Breast epithelium (tissue), 4 donors: ENCODE results near the gene GLIPR1L1. TPM values are rescaled to one million over a fixed set of nuclear protein-coding genes. Genes with fewer than 3 reads are reported as not detected.

Source experiments
- DNase-seq, 2 donors: peaks; one replicate each; pipeline ENCODE4 v3.0.0-alpha.2; 2019; ENCODE audit warnings: low spot score in 2 of 2
- H3K27ac ChIP-seq, 2 donors: fragments of 200-600 bp; sonication (generic) in 1 of 2; one replicate each; pipeline ENCODE4 v1.5.1; 2016 to 2019; ENCODE audit warnings: mild to moderate bottlenecking in 1 of 2
- H3K27me3 ChIP-seq, 2 donors: fragments of 200-600 bp; sonication (generic) in 1 of 2; one replicate each; pipeline versions ENCODE4 v1.5.1 to v1.6.0; 2017 to 2019; ENCODE audit warnings: control low read depth in 1 of 2, mild to moderate bottlenecking in 1 of 2
- H3K36me3 ChIP-seq: fragments of 200-600 bp; one replicate; pipeline ENCODE4 v1.5.1; 2019
- H3K4me1 ChIP-seq, 2 donors: fragments of 200-600 bp; sonication (generic); one replicate each; pipeline ENCODE4 v1.5.1; 2016 to 2019; ENCODE audit warnings: control low read depth in 1 of 2
- H3K4me3 ChIP-seq, 3 donors: fragments of 200-600 bp; sonication (generic); 1 replicate in 2 of 3; 2 replicates in 1 of 3; pipeline ENCODE4 v1.5.1; 2016 to 2019; ENCODE audit warnings: mild to moderate bottlenecking in 3 of 3, moderate library complexity in 2 of 3
- H3K9me3 ChIP-seq, 2 donors: fragments of 200-600 bp; sonication (generic) in 1 of 2; one replicate each; pipeline ENCODE4 v1.5.1; 2016 to 2019; ENCODE audit warnings: control low read depth in 1 of 2
- CTCF ChIP-seq, 3 donors: fragments of 450-650 bp; IDR thresholded peaks; one replicate each; pipeline ENCODE4 v1.5.1; 2016 to 2017; ENCODE audit warnings: antibody characterized with exemption in 3 of 3, mild to moderate bottlenecking in 3 of 3, moderate library complexity in 3 of 3
- POLR2A ChIP-seq: fragments of 450-650 bp; IDR thresholded peaks from one replicate; pipeline ENCODE4 v1.6.1; 2016; ENCODE audit warnings: antibody characterized with exemption, mild to moderate bottlenecking, moderate library complexity
- POLR2AphosphoS5 ChIP-seq, 3 donors: sonication (generic); formaldehyde crosslinking; IDR thresholded peaks; one replicate each; pipeline ENCODE4 v1.6.1; 2017; ENCODE audit warnings: antibody characterized with exemption in 3 of 3
- intact Hi-C: fragments of 100-400 bp; cut with DNase I; formaldehyde crosslinking; loops from one replicate; pipeline ENCODE4 v1.15.1; 2023; ENCODE audit warnings: low total_unique reads
- total RNA-seq, 3 donors: library from RNA; depleted of rRNA; stranded (reverse); fragments of >200 nt; gene quantifications; one replicate each; pipeline ENCODE4 v1.1.0, GENCODE V29; 2016

The GLIPR1L1 gene
- total RNA-seq, 3 donors from 2014 or later: not detected

- Histone ChIP-seq H3K4me1 (no peaks in the 10 kb centered on the region), H3K4me3 (no peak overlapping the region), H3K9me3 (no peaks in the 10 kb centered on the region), H3K27me3 (no peaks in the 10 kb centered on the region), H3K36me3 (no peaks in the 10 kb centered on the region), H3K27ac (no peak overlapping the region)
- intact Hi-C loops: no loop called here
- no peak for TF ChIP-seq CTCF (IDR thresholded peaks at IDR 0.05)
- no peak for TF ChIP-seq POLR2A
- no peak for TF ChIP-seq POLR2AphosphoS5 (IDR thresholded peaks at IDR 0.05)
- DNase-seq: no peak
These were observed 15.5 kb downstream of the GLIPR1L1 start for GRCh38 chr12:75349946-75350345.

GRCh38 chr12:75350413-75350812 is 15.9 kb downstream of the GLIPR1L1 start:
- peaks cover 0 to 2% of the 10 kb centered on the region in 2 donors for H3K9me3 ChIP-seq
- DNase-seq: no peak
- H3K36me3 ChIP-seq: no peaks in the 10 kb centered on the region
- no peak for TF ChIP-seq POLR2A
- TF ChIP-seq CTCF (IDR thresholded peaks at IDR 0.05): no peak
- H3K4me3 ChIP-seq: no peak overlapping the region
- intact Hi-C loops: no loop called here
- H3K27me3 ChIP-seq: no peaks in the 10 kb centered on the region
- H3K4me1 ChIP-seq: no peaks in the 10 kb centered on the region
- no peak overlapping the region for H3K27ac ChIP-seq

GRCh38 chr12:75354011-75354410 is 19.5 kb downstream of the GLIPR1L1 start:
- Histone ChIP-seq H3K4me3 (no peak overlapping the region), H3K4me1 (no peaks in the 10 kb centered on the region), H3K9me3 (peaks cover 0 to 6% of the 10 kb centered on the region in 2 donors), H3K36me3 (no peaks in the 10 kb centered on the region), H3K27ac (no peak overlapping the region), H3K27me3 (no peaks in the 10 kb centered on the region)
- intact Hi-C loops: no loop called here
- TF ChIP-seq POLR2AphosphoS5 (IDR thresholded peaks at IDR 0.05) (no peak), CTCF (IDR thresholded peaks at IDR 0.05) (no peak), POLR2A (no peak)
- DNase-seq: no peak

- Histone ChIP-seq H3K9me3 (no peaks in the 10 kb centered on the region), H3K27me3 (no peaks in the 10 kb centered on the region), H3K4me3 (no peak overlapping the region), H3K36me3 (peaks cover 4% of the 10 kb centered on the region), H3K4me1 (no peaks in the 10 kb centered on the region), H3K27ac (no peak overlapping the region)
- no peak for DNase-seq
- intact Hi-C loops: no loop called here
- TF ChIP-seq POLR2A (no peak), CTCF (IDR thresholded peaks at IDR 0.05) (no peak), POLR2AphosphoS5 (IDR thresholded peaks at IDR 0.05) (no peak)
These were observed 26.4 kb downstream of the GLIPR1L1 start for GRCh38 chr12:75360920-75361319.

- TF ChIP-seq CTCF (IDR thresholded peaks at IDR 0.05) (no peak), POLR2A (no peak), POLR2AphosphoS5 (IDR thresholded peaks at IDR 0.05) (no peak)
- H3K9me3 ChIP-seq: no peaks in the 10 kb centered on the region
These were observed 26.9 kb downstream of the GLIPR1L1 start for GRCh38 chr12:75361408-75361807.

More at GRCh38 chr12:75361408-75361807, 26.9 kb downstream of the GLIPR1L1 start:
- H3K4me3 ChIP-seq: no peak overlapping the region
- DNase-seq: no peak
- no peaks in the 10 kb centered on the region for H3K27me3 ChIP-seq
- intact Hi-C loops: no loop called here
- no peaks in the 10 kb centered on the region for H3K4me1 ChIP-seq
- peaks cover 4% of the 10 kb centered on the region for H3K36me3 ChIP-seq
- no peak overlapping the region for H3K27ac ChIP-seq
